ENCODE measurements around the gene CHRDL2.
"Not testable (repeated sequence)": the region's sequence is repeated elsewhere in the genome, so short reads cannot be mapped to it uniquely, and the experiment has no call there.

The CHRDL2 gene

GRCh38 chr11:74731301-74732094, at the start of gene CHRDL2:
CHRDL2 (minus strand) TSS chr11:74731426; CDS start chr11:74730888, 538 bp downstream.
- no peak for FAIRE-seq

- no peak for FAIRE-seq
These were observed 49.2 kb upstream of the CHRDL2 start for GRCh38 chr11:74780248-74781005.

- no peak for FAIRE-seq
These were observed 47.4 kb upstream of the CHRDL2 start for GRCh38 chr11:74778581-74778980.

- no peak for FAIRE-seq
These were observed 46.7 kb upstream of the CHRDL2 start for GRCh38 chr11:74777877-74778276.

- FAIRE-seq, result no peak
These were observed 45.8 kb upstream of the CHRDL2 start for GRCh38 chr11:74777038-74777437.

- FAIRE-seq, result no peak
These were observed 45.3 kb upstream of the CHRDL2 start for GRCh38 chr11:74776546-74776945.

GRCh38 chr11:74775762-74776161, 44.5 kb upstream of the CHRDL2 start:
- FAIRE-seq, result no peak

- no peak for FAIRE-seq
These were observed 42.2 kb upstream of the CHRDL2 start for GRCh38 chr11:74773476-74773875.

GRCh38 chr11:74771139-74771538, 39.9 kb upstream of the CHRDL2 start:
- FAIRE-seq, result no peak

GRCh38 chr11:74770456-74770855, 39.2 kb upstream of the CHRDL2 start:
- no peak for FAIRE-seq

GRCh38 chr11:74769055-74769707, 38.0 kb upstream of the CHRDL2 start:
- no peak for FAIRE-seq

- not testable (repeated sequence) for FAIRE-seq
These were observed 37.0 kb upstream of the CHRDL2 start for GRCh38 chr11:74768172-74768651.

- FAIRE-seq, result no peak
These were observed 35.7 kb upstream of the CHRDL2 start for GRCh38 chr11:74766905-74767304.

GRCh38 chr11:74756571-74756970, 25.3 kb upstream of the CHRDL2 start:
- no peak for FAIRE-seq

GRCh38 chr11:74755395-74755995, 24.3 kb upstream of the CHRDL2 start:
- FAIRE-seq, result no peak

- FAIRE-seq, result peak; percentile 68
These were observed 23.5 kb upstream of the CHRDL2 start for GRCh38 chr11:74754507-74755252.

- FAIRE-seq, result no peak
These were observed 20.1 kb upstream of the CHRDL2 start for GRCh38 chr11:74751303-74751702.

GRCh38 chr11:74750598-74750997, 19.4 kb upstream of the CHRDL2 start:
- FAIRE-seq, result not testable (repeated sequence)

GRCh38 chr11:74749965-74750296, 18.7 kb upstream of the CHRDL2 start:
- FAIRE-seq, result no peak

GRCh38 chr11:74749127-74749964, 18.1 kb upstream of the CHRDL2 start:
- FAIRE-seq, result no peak
